Activated T-helper 2 cell treated with anti-CD3 and anti-CD28 coated beads, Interferon-gamma antibody, Interleukin-2, Interleukin-4, amounts not matched to agents 10 μg/mL and 5 μg/mL and 100 μg/mL, durations not matched to agents 14 hours and 24 hours and 36 hours (primary cell): ENCODE results near the gene BTLA. TPM values are rescaled to one million over a fixed set of nuclear protein-coding genes. Genes with fewer than 3 reads are reported as not detected.

ENCODE experiments used
- DNase-seq: peaks from one replicate; pipeline ENCODE4 v3.0.0; 2021; ENCODE audit warnings: low spot score
- H3K27ac Mint-ChIP-seq: one replicate; pipeline ENCODE4 v1.8.0; 2021; ENCODE audit warnings: mixed read lengths
- H3K27me3 Mint-ChIP-seq: one replicate; pipeline ENCODE4 v1.8.0; 2021; ENCODE audit warnings: low read depth, mixed read lengths
- H3K36me3 Mint-ChIP-seq: one replicate; pipeline ENCODE4 v1.8.0; 2021; ENCODE audit warnings: low read depth, mixed read lengths
- H3K4me1 Mint-ChIP-seq: one replicate; pipeline ENCODE4 v1.8.0; 2021; ENCODE audit warnings: low read depth, mixed read lengths
- H3K4me3 Mint-ChIP-seq: one replicate; pipeline ENCODE4 v1.8.0; 2021; ENCODE audit warnings: low read depth, mild to moderate bottlenecking, moderate library complexity, mixed read lengths
- H3K9me3 Mint-ChIP-seq: one replicate; pipeline ENCODE4 v1.8.0; 2021; ENCODE audit warnings: mixed read lengths
- intact Hi-C: fragments of 100-400 bp; cut with micrococcal nuclease; formaldehyde crosslinking; loops from one replicate; pipeline ENCODE4 v1.15.1; 2023
- total RNA-seq: library from RNA; stranded (reverse); gene quantifications from 2 replicates; pipeline ENCODE4 v1.2.3, GENCODE V29; 2022

BTLA gene
- total RNA-seq, 1 donor from 2014 or later: 35.7 TPM

GRCh38 chr3:112482675-112483074 is 16.6 kb downstream of the BTLA start:
- Mint-ChIP-seq H3K9me3 (no peaks in the 10 kb centered on the region), H3K36me3 (peaks cover 65% of the 10 kb centered on the region), H3K4me3 (no peak overlapping the region), H3K4me1 (peaks cover 42% of the 10 kb centered on the region), H3K27ac (no peak overlapping the region), H3K27me3 (no peaks in the 10 kb centered on the region)
- no peak for DNase-seq
- intact Hi-C loops: no loop called here

- Mint-ChIP-seq H3K27me3 (no peaks in the 10 kb centered on the region), H3K27ac (no peak overlapping the region), H3K4me3 (no peak overlapping the region), H3K4me1 (peaks cover 40% of the 10 kb centered on the region), H3K9me3 (no peaks in the 10 kb centered on the region), H3K36me3 (peaks cover 71% of the 10 kb centered on the region)
- intact Hi-C loops: no loop called here
- DNase-seq: no peak
Observed at GRCh38 chr3:112481302-112481721, 18.0 kb downstream of the BTLA start.

DNA sequence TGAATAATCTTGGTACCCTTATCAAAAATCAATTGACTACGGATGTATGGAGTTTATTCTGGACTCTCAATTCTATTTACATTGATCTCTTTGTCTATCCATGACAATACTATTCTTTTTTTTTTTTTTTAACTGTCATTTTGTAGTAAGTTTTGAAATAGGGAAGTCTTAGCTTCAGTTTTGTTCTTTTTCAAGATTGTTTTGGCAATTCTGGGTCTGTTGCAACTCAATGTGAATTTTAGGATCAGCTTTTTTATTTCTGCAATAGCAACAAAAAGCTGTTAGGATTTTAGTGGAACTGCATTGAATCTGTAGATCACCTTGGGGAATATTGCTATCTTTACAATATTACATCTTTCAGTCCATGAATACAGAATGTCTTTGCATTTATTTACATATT is 21.4 kb downstream of the BTLA start:
- intact Hi-C loops: no loop called here
- Mint-ChIP-seq H3K27me3 (no peaks in the 10 kb centered on the region), H3K36me3 (peaks cover 85% of the 10 kb centered on the region), H3K4me3 (no peak overlapping the region), H3K4me1 (peaks cover 52% of the 10 kb centered on the region), H3K9me3 (no peaks in the 10 kb centered on the region), H3K27ac (no peak overlapping the region)
- DNase-seq: no peak

DNA sequence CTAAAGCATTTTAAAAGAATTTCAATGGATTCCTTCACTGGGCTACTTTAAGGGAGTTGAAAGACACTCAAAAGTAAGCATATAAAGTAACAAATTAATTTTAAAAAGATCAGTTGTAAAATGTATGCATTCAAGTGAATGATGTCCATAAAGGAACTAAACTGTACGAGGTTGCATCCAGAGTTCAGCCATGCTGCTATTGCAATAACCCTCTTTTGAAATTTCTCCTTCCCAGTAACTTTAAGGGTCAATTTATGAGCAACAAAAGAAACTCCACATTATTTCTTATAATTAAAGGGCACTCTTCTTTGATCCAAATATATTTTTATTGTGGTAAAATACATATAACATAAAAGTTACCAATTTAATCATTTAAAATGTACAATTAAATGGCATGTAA is 22.9 kb downstream of the BTLA start:
- H3K36me3 Mint-ChIP-seq: peaks cover 92% of the 10 kb centered on the region
- H3K4me1 Mint-ChIP-seq: peaks cover 50% of the 10 kb centered on the region
- H3K27ac Mint-ChIP-seq: no peak overlapping the region
- H3K9me3 Mint-ChIP-seq: no peaks in the 10 kb centered on the region
- H3K27me3 Mint-ChIP-seq: no peaks in the 10 kb centered on the region
- no peak for DNase-seq
- intact Hi-C loops: no loop called here
- no peak overlapping the region for H3K4me3 Mint-ChIP-seq

DNA sequence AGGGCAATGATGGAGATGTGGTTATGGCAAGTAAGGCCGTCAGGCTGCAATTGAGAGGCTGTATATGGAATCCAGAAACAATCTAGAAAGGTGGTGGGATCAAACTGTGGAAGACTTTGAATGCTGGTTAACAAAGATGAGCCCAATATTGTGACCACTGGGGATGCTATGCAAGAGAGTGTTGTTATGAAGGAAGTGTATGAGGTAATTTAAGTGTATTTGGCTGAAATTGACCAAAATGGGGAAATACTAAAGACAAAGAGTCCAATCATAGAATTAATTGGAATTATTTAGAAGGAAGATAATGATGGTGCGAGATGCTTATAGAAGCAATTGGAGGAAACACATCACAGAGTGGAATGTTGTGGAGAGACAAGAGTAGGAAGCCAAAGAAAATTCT is 24.5 kb downstream of the BTLA start:
- Mint-ChIP-seq H3K9me3 (no peaks in the 10 kb centered on the region), H3K4me1 (peaks cover 56% of the 10 kb centered on the region), H3K4me3 (no peak overlapping the region), H3K27me3 (no peaks in the 10 kb centered on the region), H3K27ac (no peak overlapping the region), H3K36me3 (peaks cover 94% of the 10 kb centered on the region)
- DNase-seq: no peak
- intact Hi-C loops: no loop called here

DNA sequence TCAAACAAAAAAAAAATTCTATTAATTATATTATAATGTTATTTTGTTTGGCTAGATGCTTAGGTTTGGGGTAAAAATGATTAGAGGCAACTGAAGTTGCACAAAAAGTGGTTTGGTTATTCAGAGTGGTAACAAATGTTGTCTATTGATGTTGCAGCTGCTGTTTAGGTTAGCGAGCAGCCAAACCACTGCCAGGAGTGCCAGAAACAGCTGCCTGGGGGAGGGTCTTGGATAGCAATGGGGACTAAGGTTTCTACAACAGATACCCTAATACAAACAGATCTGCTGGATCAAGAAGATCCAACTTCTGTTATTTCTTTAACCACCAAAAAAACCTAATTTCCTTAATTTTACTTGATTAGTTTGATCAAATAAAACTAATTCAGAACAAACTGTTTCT is 26.6 kb downstream of the BTLA start:
- Mint-ChIP-seq H3K4me1 (peaks cover 55% of the 10 kb centered on the region), H3K36me3 (peaks cover 85% of the 10 kb centered on the region), H3K27me3 (no peaks in the 10 kb centered on the region), H3K9me3 (no peaks in the 10 kb centered on the region), H3K4me3 (no peak overlapping the region), H3K27ac (no peak overlapping the region)
- intact Hi-C loops: no loop called here
- no peak for DNase-seq

GRCh38 chr3:112471596-112472325 is 27.5 kb downstream of the BTLA start:
- Mint-ChIP-seq H3K9me3 (no peaks in the 10 kb centered on the region), H3K36me3 (peaks cover 82% of the 10 kb centered on the region), H3K4me1 (peaks cover 60% of the 10 kb centered on the region), H3K27ac (no peak overlapping the region), H3K4me3 (no peak overlapping the region), H3K27me3 (no peaks in the 10 kb centered on the region)
- no peak for DNase-seq
- intact Hi-C loops: no loop called here

DNA sequence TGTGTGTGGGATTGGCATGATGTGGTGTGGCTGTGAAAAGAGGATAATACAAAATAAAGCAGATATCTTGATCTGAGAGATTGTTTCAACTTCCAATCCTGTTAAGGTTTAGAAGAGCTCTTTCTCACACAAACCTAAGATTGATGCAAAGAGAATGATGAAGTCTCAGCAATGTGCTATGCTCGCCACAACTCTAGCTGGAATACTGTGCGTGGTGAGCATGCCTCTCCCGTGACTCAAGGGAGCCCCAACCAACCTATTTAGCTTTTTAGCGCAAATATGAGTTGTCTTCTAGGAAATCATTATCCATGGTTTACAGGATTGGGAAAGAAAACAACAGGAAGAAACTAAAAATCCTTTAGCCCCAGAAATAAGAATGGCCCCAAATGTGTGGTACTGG is 28.5 kb downstream of the BTLA start:
- DNase-seq: no peak
- H3K4me1 Mint-ChIP-seq: peaks cover 67% of the 10 kb centered on the region
- no peaks in the 10 kb centered on the region for H3K27me3 Mint-ChIP-seq
- H3K36me3 Mint-ChIP-seq: peaks cover 81% of the 10 kb centered on the region
- H3K27ac Mint-ChIP-seq: no peak overlapping the region
- no peak overlapping the region for H3K4me3 Mint-ChIP-seq
- no peaks in the 10 kb centered on the region for H3K9me3 Mint-ChIP-seq
- intact Hi-C loops: no loop called here

DNA sequence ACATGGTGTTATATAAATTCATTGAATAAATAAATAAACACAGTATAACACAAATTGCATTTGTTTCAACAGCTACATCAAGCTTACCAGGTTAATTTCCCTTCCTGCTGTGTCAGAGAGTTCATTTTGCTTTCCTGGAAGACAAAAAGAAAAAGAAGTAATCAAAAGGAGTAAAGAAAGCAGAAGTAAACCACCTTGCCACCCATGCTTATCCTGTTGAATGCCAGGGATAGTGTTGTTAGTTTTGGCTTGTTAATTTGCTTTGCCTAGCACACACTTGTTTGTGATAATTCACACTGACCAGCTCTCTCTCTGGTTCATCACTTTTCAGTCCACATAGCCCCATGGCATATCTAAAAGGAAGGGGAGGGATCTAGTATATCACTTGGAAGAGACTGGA is 29.6 kb downstream of the BTLA start:
- Mint-ChIP-seq H3K4me1 (peaks cover 68% of the 10 kb centered on the region), H3K9me3 (no peaks in the 10 kb centered on the region), H3K27ac (no peak overlapping the region), H3K36me3 (peaks cover 82% of the 10 kb centered on the region), H3K4me3 (no peak overlapping the region), H3K27me3 (no peaks in the 10 kb centered on the region)
- DNase-seq: no peak
- intact Hi-C loops: no loop called here

DNA sequence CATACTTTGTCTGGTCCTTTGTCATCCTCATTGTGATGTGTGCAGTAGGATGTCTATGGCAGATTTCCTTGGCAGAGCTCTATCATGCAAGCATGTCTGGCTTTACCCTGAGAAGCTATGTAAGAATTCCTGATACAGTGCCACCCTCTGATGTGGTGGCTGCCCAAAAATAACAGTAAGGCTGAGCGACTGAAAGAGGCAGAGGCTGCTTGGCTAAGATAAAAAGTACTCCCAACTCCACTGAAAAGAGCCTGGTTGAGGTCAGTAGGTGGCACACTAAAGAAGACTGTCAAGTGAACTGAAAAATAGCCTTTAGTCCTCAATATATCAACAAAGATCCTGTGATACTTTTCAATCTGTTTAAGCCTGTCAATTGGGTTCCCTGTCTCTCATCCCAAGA is 31.7 kb downstream of the BTLA start:
- DNase-seq: no peak
- peaks cover 64% of the 10 kb centered on the region for H3K4me1 Mint-ChIP-seq
- H3K4me3 Mint-ChIP-seq: no peak overlapping the region
- no peak overlapping the region for H3K27ac Mint-ChIP-seq
- H3K27me3 Mint-ChIP-seq: no peaks in the 10 kb centered on the region
- H3K9me3 Mint-ChIP-seq: no peaks in the 10 kb centered on the region
- peaks cover 75% of the 10 kb centered on the region for H3K36me3 Mint-ChIP-seq
- intact Hi-C loops: no loop called here

GRCh38 chr3:112466020-112466419 is 33.3 kb downstream of the BTLA start:
- no peak for DNase-seq
- Mint-ChIP-seq H3K27me3 (no peaks in the 10 kb centered on the region), H3K36me3 (peaks cover 72% of the 10 kb centered on the region), H3K4me3 (no peak overlapping the region), H3K27ac (no peak overlapping the region), H3K9me3 (peaks cover 8% of the 10 kb centered on the region), H3K4me1 (peaks cover 63% of the 10 kb centered on the region)
- intact Hi-C loops: no loop called here

GRCh38 chr3:112464264-112464663 is 35.0 kb downstream of the BTLA start:
- Mint-ChIP-seq H3K4me3 (peak overlapping the region; percentile 38), H3K36me3 (peaks cover 62% of the 10 kb centered on the region), H3K4me1 (peaks cover 65% of the 10 kb centered on the region), H3K27me3 (no peaks in the 10 kb centered on the region), H3K27ac (no peak overlapping the region), H3K9me3 (peaks cover 10% of the 10 kb centered on the region)
- DNase-seq: no peak
- intact Hi-C loops: loop anchor here (1.0 to 5.0 kb wide), 2 partner anchors 55 to 213 kb away; no protein-coding TSS in a partner anchor

- intact Hi-C loops: loop anchor here (1.0 to 5.0 kb wide), 4 partner anchors 26 to 214 kb away; partner anchors contain the start of gene SLC35A5
- Mint-ChIP-seq H3K4me1 (peaks cover 68% of the 10 kb centered on the region), H3K4me3 (peak overlapping the region; percentile 17)
Observed at GRCh38 chr3:112463250-112463649, 36.0 kb downstream of the BTLA start.

More at GRCh38 chr3:112463250-112463649, 36.0 kb downstream of the BTLA start:
- Mint-ChIP-seq H3K9me3 (peaks cover 10% of the 10 kb centered on the region), H3K27me3 (peaks cover under 1% of the 10 kb centered on the region), H3K27ac (peak overlapping the region; percentile 36), H3K36me3 (peaks cover 61% of the 10 kb centered on the region)
- no peak for DNase-seq
